Liver (tissue), 9 donors: ENCODE data around the gene CDKL1. TPM values are rescaled to one million over a fixed set of nuclear protein-coding genes. Genes with fewer than 3 reads are reported as not detected.

ENCODE experiments used
- DNase-seq: peaks from one replicate; pipeline ENCODE4 v3.0.0-alpha.2; 2017; ENCODE audit warnings: low spot score
- H3K27ac ChIP-seq, 2 donors: one replicate each; pipeline ENCODE4 v1.7.0; 2013; ENCODE audit warnings: inconsistent platforms in 2 of 2, low read length in 2 of 2, control low read depth in 1 of 2, low read depth in 1 of 2, mild to moderate bottlenecking in 1 of 2
- H3K27me3 ChIP-seq, 4 donors: one replicate each; pipeline versions ENCODE4 v1.6.1 to v1.7.0; 2013; ENCODE audit warnings: low read length in 3 of 4, inconsistent platforms in 1 of 4, mild to moderate bottlenecking in 1 of 4, moderate library complexity in 1 of 4; ENCODE audit not compliant: control insufficient read depth in 4 of 4, insufficient read depth in 4 of 4
- H3K36me3 ChIP-seq, 4 donors: one replicate each; pipeline versions ENCODE4 v1.6.1 to v1.7.0; 2013; ENCODE audit warnings: low read length in 3 of 4, mild to moderate bottlenecking in 3 of 4, low read depth in 1 of 4, moderate library complexity in 1 of 4; ENCODE audit not compliant: control insufficient read depth in 4 of 4, insufficient read depth in 3 of 4
- H3K4me1 ChIP-seq, 4 donors: one replicate each; pipeline versions ENCODE4 v1.6.1 to v1.7.0; 2013; ENCODE audit warnings: low read length in 3 of 4, mild to moderate bottlenecking in 3 of 4, moderate library complexity in 1 of 4; ENCODE audit not compliant: control insufficient read depth in 4 of 4, insufficient read depth in 4 of 4
- H3K4me3 ChIP-seq, 3 donors: one replicate each; pipeline versions ENCODE4 v1.6.1 to v1.7.0; 2013; ENCODE audit warnings: low read length in 3 of 3, control low read depth in 1 of 3, low read depth in 1 of 3, mild to moderate bottlenecking in 1 of 3
- H3K9ac ChIP-seq, 2 donors: one replicate each; pipeline ENCODE4 v1.7.0; 2013; ENCODE audit warnings: low read length in 2 of 2, mild to moderate bottlenecking in 2 of 2, moderate library complexity in 2 of 2, control low read depth in 1 of 2, low read depth in 1 of 2
- H3K9me3 ChIP-seq, 4 donors: one replicate each; pipeline versions ENCODE4 v1.6.1 to v1.7.0; 2013; ENCODE audit warnings: low read length in 3 of 4; ENCODE audit not compliant: control insufficient read depth in 4 of 4
- ATF3 ChIP-seq: IDR thresholded peaks from 2 replicates; pipeline ENCODE4 v1.6.1; 2016; ENCODE audit warnings: antibody characterized with exemption
- EGR1 ChIP-seq, 2 donors: IDR thresholded peaks; 2 replicates each; pipeline ENCODE4 v1.6.1; 2016 to 2018; ENCODE audit warnings: antibody characterized with exemption in 2 of 2, low read depth in 2 of 2
- FOXA1 ChIP-seq: IDR thresholded peaks from 2 replicates; pipeline ENCODE4 v1.6.1; 2016; ENCODE audit warnings: antibody characterized with exemption
- FOXA2 ChIP-seq: IDR thresholded peaks from 2 replicates; pipeline ENCODE4 v1.6.1; 2016; ENCODE audit warnings: antibody characterized with exemption
- GABPA ChIP-seq, 2 donors: IDR thresholded peaks in 1 of 2; conservative IDR thresholded peaks in 1 of 2; 2 replicates each; pipeline ENCODE4 v1.6.1; 2016; ENCODE audit warnings: antibody characterized with exemption in 2 of 2, mild to moderate bottlenecking in 1 of 2, moderate library complexity in 1 of 2
- HNF4A ChIP-seq, 2 donors: conservative IDR thresholded peaks; 2 replicates each; pipeline ENCODE4 v1.6.1; 2016; ENCODE audit warnings: antibody characterized with exemption in 2 of 2, mild to moderate bottlenecking in 2 of 2
- HNF4G ChIP-seq: IDR thresholded peaks from 2 replicates; pipeline ENCODE4 v1.6.1; 2016; ENCODE audit warnings: antibody characterized with exemption
- JUND ChIP-seq, 2 donors: IDR thresholded peaks; 2 replicates each; pipeline ENCODE4 v1.6.1; 2016; ENCODE audit warnings: antibody characterized with exemption in 2 of 2
- NR2F2 ChIP-seq: IDR thresholded peaks from 2 replicates; pipeline ENCODE4 v1.6.1; 2016; ENCODE audit warnings: antibody characterized with exemption
- RAD21 ChIP-seq, 2 donors: IDR thresholded peaks; 2 replicates each; pipeline ENCODE4 v1.6.1; 2016; ENCODE audit warnings: antibody characterized with exemption in 2 of 2, mild to moderate bottlenecking in 2 of 2
- RXRA ChIP-seq, 2 donors: IDR thresholded peaks; 2 replicates each; pipeline ENCODE4 v1.6.1; 2017 to 2018; ENCODE audit warnings: antibody characterized with exemption in 2 of 2, mild to moderate bottlenecking in 1 of 2
- SP1 ChIP-seq: IDR thresholded peaks from 2 replicates; pipeline ENCODE4 v1.6.1; 2018; ENCODE audit warnings: antibody characterized with exemption, mild to moderate bottlenecking
- TAF1 ChIP-seq: conservative IDR thresholded peaks from 2 replicates; pipeline ENCODE4 v1.6.1; 2016; ENCODE audit warnings: antibody characterized with exemption, mild to moderate bottlenecking
- YY1 ChIP-seq: IDR thresholded peaks from 2 replicates; pipeline ENCODE4 v1.6.1; 2016; ENCODE audit warnings: antibody characterized with exemption, mild to moderate bottlenecking
- ZBTB33 ChIP-seq: IDR thresholded peaks from 2 replicates; pipeline ENCODE4 v1.6.1; 2016; ENCODE audit warnings: antibody characterized with exemption
- WGBS: extraction: QIAGEN DNeasy Blood & Tissue Kit; methylation state at CpG from one replicate; pipeline ENCODE4 v1.1.7; 2013; 5-methylcytosine and 5-hydroxymethylcytosine counted together
- polyA plus RNA-seq, 2 donors: library from polyadenylated mRNA; stranded (reverse) in 1 of 2; unstranded in 1 of 2; fragments of 200-250 nt in 1 of 2; fragments of >200 nt in 1 of 2; fragmentation: Nextera tagmentation in 1 of 2; extraction: Ambion mirVana in 1 of 2; gene quantifications; one replicate each; pipeline versions ENCODE4 v1.2.1 to v1.2.3, GENCODE V29; 2013 to 2015
- total RNA-seq, 2 donors: library from RNA; depleted of rRNA; stranded (reverse); fragments of >200 nt; gene quantifications; one replicate each; pipeline ENCODE4 v1.2.3, GENCODE V29; 2014
- TF ChIP-seq, protein P1 (sequence below): IDR thresholded peaks from 2 replicates; pipeline ENCODE4 v1.6.1; 2016; ENCODE audit warnings: antibody characterized with exemption, mild to moderate bottlenecking
- TF ChIP-seq, protein P2 (sequence below): IDR thresholded peaks from 2 replicates; pipeline ENCODE4 v1.6.1; 2016; ENCODE audit warnings: antibody characterized with exemption
- TF ChIP-seq, protein P3 (sequence below): fragments of 150-350 bp; IDR thresholded peaks from 2 replicates; pipeline ENCODE4 v1.5.1; 2017; ENCODE audit warnings: improper control_type of control experiment, low read depth, low read length; ENCODE audit not compliant: missing input control
- donor health status: healthy.
- donor health status: healthy.
- donor health status: healthy.
- donor health status: healthy.
- donor health status: healthy.

The CDKL1 gene
- total and polyA plus RNA-seq, 4 donors = 1.1 to 6.8 (median 2.1) TPM

GRCh38 chr14:50340963-50341362 lies 55.7 kb downstream of the CDKL1 start:
- H3K27me3 ChIP-seq = no peaks in the 10 kb centered on the region
- no peak overlapping the region for H3K9ac ChIP-seq
- H3K27ac ChIP-seq = no peak overlapping the region
- H3K36me3 ChIP-seq = no peaks in the 10 kb centered on the region
- TF ChIP-seq FOXA2 = no peak
- no peak for TF ChIP-seq FOXA1
- TF ChIP-seq, protein P1, sequence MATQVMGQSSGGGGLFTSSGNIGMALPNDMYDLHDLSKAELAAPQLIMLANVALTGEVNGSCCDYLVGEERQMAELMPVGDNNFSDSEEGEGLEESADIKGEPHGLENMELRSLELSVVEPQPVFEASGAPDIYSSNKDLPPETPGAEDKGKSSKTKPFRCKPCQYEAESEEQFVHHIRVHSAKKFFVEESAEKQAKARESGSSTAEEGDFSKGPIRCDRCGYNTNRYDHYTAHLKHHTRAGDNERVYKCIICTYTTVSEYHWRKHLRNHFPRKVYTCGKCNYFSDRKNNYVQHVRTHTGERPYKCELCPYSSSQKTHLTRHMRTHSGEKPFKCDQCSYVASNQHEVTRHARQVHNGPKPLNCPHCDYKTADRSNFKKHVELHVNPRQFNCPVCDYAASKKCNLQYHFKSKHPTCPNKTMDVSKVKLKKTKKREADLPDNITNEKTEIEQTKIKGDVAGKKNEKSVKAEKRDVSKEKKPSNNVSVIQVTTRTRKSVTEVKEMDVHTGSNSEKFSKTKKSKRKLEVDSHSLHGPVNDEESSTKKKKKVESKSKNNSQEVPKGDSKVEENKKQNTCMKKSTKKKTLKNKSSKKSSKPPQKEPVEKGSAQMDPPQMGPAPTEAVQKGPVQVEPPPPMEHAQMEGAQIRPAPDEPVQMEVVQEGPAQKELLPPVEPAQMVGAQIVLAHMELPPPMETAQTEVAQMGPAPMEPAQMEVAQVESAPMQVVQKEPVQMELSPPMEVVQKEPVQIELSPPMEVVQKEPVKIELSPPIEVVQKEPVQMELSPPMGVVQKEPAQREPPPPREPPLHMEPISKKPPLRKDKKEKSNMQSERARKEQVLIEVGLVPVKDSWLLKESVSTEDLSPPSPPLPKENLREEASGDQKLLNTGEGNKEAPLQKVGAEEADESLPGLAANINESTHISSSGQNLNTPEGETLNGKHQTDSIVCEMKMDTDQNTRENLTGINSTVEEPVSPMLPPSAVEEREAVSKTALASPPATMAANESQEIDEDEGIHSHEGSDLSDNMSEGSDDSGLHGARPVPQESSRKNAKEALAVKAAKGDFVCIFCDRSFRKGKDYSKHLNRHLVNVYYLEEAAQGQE = no peak
- no peak for TF ChIP-seq HNF4A (conservative IDR thresholded peaks at IDR 0.05)
- no peak for TF ChIP-seq TAF1
- no peak for TF ChIP-seq ZBTB33
- TF ChIP-seq, protein P2, sequence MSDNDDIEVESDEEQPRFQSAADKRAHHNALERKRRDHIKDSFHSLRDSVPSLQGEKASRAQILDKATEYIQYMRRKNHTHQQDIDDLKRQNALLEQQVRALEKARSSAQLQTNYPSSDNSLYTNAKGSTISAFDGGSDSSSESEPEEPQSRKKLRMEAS = no peak
- no peak for TF ChIP-seq SP1
- TF ChIP-seq GABPA (IDR thresholded peaks at IDR 0.05 in 1 of 2, conservative IDR thresholded peaks at IDR 0.05 in 1 of 2) = no peak
- TF ChIP-seq JUND (IDR thresholded peaks at IDR 0.05) = no peak
- TF ChIP-seq RXRA (IDR thresholded peaks at IDR 0.05) = no peak
- TF ChIP-seq RAD21 (IDR thresholded peaks at IDR 0.05) = no peak
- DNase-seq = no peak
- no peaks in the 10 kb centered on the region for H3K9me3 ChIP-seq
- no peak overlapping the region for H3K4me3 ChIP-seq
- peaks cover 0 to 10% (median 4%) of the 10 kb centered on the region in 4 donors for H3K4me1 ChIP-seq
- WGBS = 92% methylated on average over 9 of the region's 9 CpGs

DNA sequence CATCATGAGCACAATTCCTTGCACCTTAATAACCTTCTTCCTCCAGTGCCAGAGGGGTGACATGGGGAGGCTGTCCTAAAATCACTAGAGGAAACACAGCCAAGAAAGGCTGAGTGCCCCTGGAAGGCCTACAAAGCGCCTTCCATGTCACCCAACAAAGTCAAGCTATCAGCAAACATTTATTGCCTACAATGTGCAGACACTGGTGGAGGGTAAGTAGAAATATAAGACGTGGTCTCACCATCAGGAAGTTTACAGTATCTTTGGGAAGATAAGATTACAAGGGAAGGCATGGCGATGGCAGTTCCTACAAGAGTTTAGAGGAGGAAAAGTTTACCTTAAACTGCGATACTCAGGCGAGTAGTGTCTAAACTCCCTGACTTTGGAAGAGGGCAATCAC lies 56.6 kb downstream of the CDKL1 start:
- no peak overlapping the region for H3K27ac ChIP-seq
- no peak for DNase-seq
- no peaks in the 10 kb centered on the region for H3K27me3 ChIP-seq
- TF ChIP-seq, protein P3, sequence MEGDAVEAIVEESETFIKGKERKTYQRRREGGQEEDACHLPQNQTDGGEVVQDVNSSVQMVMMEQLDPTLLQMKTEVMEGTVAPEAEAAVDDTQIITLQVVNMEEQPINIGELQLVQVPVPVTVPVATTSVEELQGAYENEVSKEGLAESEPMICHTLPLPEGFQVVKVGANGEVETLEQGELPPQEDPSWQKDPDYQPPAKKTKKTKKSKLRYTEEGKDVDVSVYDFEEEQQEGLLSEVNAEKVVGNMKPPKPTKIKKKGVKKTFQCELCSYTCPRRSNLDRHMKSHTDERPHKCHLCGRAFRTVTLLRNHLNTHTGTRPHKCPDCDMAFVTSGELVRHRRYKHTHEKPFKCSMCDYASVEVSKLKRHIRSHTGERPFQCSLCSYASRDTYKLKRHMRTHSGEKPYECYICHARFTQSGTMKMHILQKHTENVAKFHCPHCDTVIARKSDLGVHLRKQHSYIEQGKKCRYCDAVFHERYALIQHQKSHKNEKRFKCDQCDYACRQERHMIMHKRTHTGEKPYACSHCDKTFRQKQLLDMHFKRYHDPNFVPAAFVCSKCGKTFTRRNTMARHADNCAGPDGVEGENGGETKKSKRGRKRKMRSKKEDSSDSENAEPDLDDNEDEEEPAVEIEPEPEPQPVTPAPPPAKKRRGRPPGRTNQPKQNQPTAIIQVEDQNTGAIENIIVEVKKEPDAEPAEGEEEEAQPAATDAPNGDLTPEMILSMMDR = no peak
- TF ChIP-seq NR2F2 = no peak
- TF ChIP-seq EGR1 (IDR thresholded peaks at IDR 0.05; ENCODE audit: low read depth in 2 of 2) = no peak
- TF ChIP-seq ZBTB33 = no peak
- TF ChIP-seq, protein P2 = no peak
- TF ChIP-seq, protein P1 = no peak
- TF ChIP-seq FOXA2 = no peak
- TF ChIP-seq RAD21 (IDR thresholded peaks at IDR 0.05) = no peak
- TF ChIP-seq YY1 = no peak
- no peak for TF ChIP-seq JUND (IDR thresholded peaks at IDR 0.05)
- no peak for TF ChIP-seq ATF3
- TF ChIP-seq SP1 = no peak
- TF ChIP-seq TAF1 = no peak
- no peak for TF ChIP-seq GABPA (IDR thresholded peaks at IDR 0.05 in 1 of 2, conservative IDR thresholded peaks at IDR 0.05 in 1 of 2)
- no peak for TF ChIP-seq FOXA1
- no peak for TF ChIP-seq RXRA (IDR thresholded peaks at IDR 0.05)
- no peak for TF ChIP-seq HNF4A (conservative IDR thresholded peaks at IDR 0.05)
- no peak for TF ChIP-seq HNF4G
- peaks cover 0 to 10% (median 4%) of the 10 kb centered on the region in 4 donors for H3K4me1 ChIP-seq
- H3K9ac ChIP-seq = no peak overlapping the region
- no peak overlapping the region for H3K4me3 ChIP-seq
- H3K9me3 ChIP-seq = no peaks in the 10 kb centered on the region
- WGBS = 83% methylated on average over 5 of the region's 5 CpGs
- H3K36me3 ChIP-seq = no peaks in the 10 kb centered on the region
